Bronchial smooth muscle cell (primary cell): ENCODE data around the gene DDX27. TPM values are rescaled to one million over a fixed set of nuclear protein-coding genes. Genes with fewer than 3 reads are reported as not detected.

Source experiments
- total RNA-seq: library from RNA; depleted of rRNA; stranded (reverse); fragments of >200 nt; gene quantifications from 2 replicates; pipeline ENCODE4 v1.2.1, GENCODE V29; 2014

DDX27 gene
- 31.8 and 34.9 TPM in 2 replicates for total RNA-seq

DNA sequence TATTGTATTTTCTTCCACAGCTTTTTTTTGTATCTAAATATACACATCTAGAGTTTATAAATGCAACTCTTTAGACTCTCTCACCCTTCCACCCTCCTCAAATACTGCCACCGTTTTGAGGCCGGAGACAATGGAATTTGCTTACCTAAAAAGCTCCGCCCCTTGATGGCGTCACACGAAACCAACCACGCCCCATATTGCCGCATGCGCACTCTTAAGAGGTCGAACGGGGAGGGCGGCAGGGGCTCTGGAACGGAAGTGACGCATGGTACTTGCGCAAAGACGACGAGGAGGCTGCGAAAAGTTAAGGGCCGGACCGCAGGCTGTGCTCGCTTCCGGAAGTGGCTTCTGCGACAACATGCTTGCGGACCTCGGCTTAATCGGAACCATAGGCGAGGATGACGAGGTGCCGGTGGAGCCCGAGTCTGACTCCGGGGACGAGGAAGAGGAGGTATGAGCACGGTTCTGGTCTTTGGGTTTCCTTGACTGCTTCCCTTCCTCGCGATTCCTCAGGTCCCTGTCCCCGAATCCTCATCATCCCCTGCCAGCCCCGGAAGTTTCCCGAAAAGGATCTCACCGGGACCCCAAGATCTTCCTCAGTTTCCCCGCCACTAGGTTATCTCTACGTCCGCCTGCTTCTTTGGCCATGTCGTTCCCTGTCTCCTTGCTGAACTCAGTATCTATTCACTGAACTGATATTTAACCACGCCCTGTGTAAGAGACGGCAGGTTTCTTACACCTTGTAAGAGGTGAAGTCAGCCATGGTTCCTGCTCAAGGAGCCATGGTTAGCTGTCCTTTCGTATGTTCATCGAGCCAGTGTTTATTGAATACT is at the start of gene DDX27:
TSS of gene DDX27 (plus strand) at position 326 of the 833 bp plus-strand sequence. CDS start at position 359, 33 bp downstream.

DNA sequence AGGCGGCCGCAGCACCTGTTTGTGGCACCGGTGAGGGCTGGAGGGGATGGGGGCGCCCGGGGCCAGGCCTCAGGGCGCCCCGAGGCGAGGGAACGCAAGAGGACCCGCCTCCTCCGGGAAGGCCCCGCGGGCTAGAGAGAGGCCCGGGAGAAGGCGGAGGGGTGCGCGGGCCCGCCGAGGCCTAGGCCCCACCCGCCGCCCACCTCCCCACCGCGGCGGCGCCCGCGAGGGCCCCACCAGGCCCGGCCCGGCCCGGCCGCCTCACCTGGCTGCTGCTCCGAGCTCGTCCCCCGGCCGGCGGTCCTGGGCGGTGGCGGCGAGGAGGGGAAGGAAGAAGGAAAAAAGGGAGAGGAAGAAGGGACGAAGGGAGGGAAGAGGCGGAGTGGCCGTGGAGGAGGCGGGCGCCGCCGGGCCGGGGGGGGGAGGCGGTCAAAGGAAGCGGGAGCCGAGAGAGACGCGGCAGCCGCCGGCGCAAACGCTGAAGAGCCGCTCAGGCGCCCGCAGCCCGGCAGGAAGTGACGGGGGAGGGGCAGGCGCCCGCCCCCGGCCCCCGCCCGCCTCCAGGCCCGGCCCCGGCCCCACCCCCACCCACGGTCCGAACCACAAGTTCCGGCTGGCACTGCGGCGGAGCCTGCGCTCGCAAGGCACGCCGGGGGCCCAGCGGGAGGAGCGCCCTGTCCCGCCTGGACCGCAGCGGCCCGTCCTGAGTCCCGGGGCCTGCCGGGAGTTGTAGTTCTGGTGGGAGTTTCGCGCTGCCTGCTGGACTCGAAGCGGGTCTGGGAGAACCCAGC is 31.2 kb upstream of the DDX27 start, which contains the start of gene STAU1:
TSS of gene STAU1 (minus strand) at position 484 of the 791 bp plus-strand sequence. CDS start 22,133 bp downstream, outside the sequence.

GRCh38 chr20:49278036-49278817 is 59.0 kb downstream of the DDX27 start, which contains the start of gene ZNFX1:
Gene ZNFX1, minus strand, starts transcription at chr20:49278057. Its CDS starts 2,218 bp downstream, at chr20:49275839.

Other genes with a start within 250 kb of the DDX27 start
- 30.1 and 41.0 TPM in 2 replicates for gene CSE1L, start 173.1 kb upstream of the DDX27 start, total RNA-seq
- gene STAU1, start 31.1 kb upstream of the DDX27 start, total RNA-seq, result 30.7 and 38.1 TPM in 2 replicates
- gene ZNFX1, start 58.6 kb downstream of the DDX27 start, total RNA-seq, result 28.1 and 32.4 TPM in 2 replicates